T-helper 2 cell treated with Interferon-gamma antibody and Interleukin-4, amounts not matched to agents 5 μg/mL and 100 μg/mL, for 36 hours (primary cell): ENCODE data around the gene ACAD10.
"Not testable (repeated sequence)": the region's sequence is repeated elsewhere in the genome, so short reads cannot be mapped to it uniquely, and the experiment has no call there.

Source experiments
- DNase-seq: peaks from one replicate; pipeline ENCODE4 v3.0.0; 2021; ENCODE audit warnings: low spot score
- H3K27ac Mint-ChIP-seq: one replicate; pipeline ENCODE4 v1.8.0; 2021; ENCODE audit warnings: mild to moderate bottlenecking, mixed read lengths
- H3K27me3 Mint-ChIP-seq: one replicate; pipeline ENCODE4 v1.8.0; 2021; ENCODE audit warnings: low read depth, mixed read lengths
- H3K36me3 Mint-ChIP-seq: one replicate; pipeline ENCODE4 v1.8.0; 2021; ENCODE audit warnings: low read depth, mixed read lengths
- H3K4me1 Mint-ChIP-seq: one replicate; pipeline ENCODE4 v1.8.0; 2021; ENCODE audit warnings: low read depth, mixed read lengths
- H3K4me3 Mint-ChIP-seq: one replicate; pipeline ENCODE4 v1.8.0; 2022; ENCODE audit warnings: mild to moderate bottlenecking, moderate library complexity, mixed read lengths
- H3K9me3 Mint-ChIP-seq: one replicate; pipeline ENCODE4 v1.8.0; 2021; ENCODE audit warnings: mixed read lengths

Gene ACAD10

DNA sequence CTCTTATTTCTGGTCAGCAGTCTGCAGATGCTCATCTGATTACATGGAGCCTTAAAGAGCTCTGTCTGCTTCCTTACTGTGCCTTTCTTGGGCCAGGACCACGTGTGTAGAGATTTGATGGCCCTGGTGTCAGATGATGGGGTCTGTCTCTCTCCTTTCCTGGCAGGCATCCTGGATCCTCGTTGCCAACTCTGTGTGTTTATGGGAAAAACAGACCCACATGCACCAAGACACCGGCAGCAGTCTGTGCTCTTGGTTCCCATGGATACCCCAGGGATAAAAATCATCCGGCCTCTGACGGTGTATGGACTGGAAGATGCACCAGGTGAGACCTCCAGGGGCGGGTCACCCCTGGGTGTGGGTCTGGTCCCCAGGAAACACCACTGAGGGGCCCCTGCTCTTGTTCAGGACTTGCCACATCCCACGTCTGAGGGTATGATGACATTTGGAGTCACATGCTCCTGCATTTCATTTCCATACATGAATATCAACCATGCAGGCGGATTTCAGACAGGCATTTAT, 62.4 kb downstream of the ACAD10 start:
- Mint-ChIP-seq H3K4me1 (no peaks in the 10 kb centered on the region), H3K27ac (no peak overlapping the region), H3K9me3 (no peaks in the 10 kb centered on the region), H3K27me3 (no peaks in the 10 kb centered on the region), H3K4me3 (no peak overlapping the region), H3K36me3 (peaks cover 16% of the 10 kb centered on the region)
- DNase-seq, result no peak

DNA sequence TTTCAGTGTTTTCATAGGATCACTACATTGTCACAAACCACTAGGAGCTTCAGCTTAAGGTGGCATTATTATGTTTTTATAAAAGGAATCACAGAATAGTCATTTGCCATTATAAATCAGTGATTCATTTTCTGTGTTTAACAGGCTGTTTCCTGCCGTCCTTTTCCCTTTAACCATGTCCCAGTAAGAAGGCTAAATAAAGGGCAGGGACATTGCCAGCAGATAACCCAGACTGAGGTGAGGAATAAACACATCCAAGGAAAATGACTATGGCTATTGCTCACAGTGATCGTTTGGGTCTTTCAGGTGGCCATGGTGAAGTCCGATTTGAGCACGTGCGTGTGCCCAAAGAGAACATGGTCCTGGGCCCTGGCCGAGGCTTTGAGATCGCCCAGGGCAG, 63.0 kb downstream of the ACAD10 start:
- Mint-ChIP-seq H3K4me1 (no peaks in the 10 kb centered on the region), H3K27me3 (no peaks in the 10 kb centered on the region), H3K36me3 (peaks cover 16% of the 10 kb centered on the region), H3K4me3 (no peak overlapping the region), H3K9me3 (no peaks in the 10 kb centered on the region), H3K27ac (no peak overlapping the region)
- DNase-seq, result no peak

DNA sequence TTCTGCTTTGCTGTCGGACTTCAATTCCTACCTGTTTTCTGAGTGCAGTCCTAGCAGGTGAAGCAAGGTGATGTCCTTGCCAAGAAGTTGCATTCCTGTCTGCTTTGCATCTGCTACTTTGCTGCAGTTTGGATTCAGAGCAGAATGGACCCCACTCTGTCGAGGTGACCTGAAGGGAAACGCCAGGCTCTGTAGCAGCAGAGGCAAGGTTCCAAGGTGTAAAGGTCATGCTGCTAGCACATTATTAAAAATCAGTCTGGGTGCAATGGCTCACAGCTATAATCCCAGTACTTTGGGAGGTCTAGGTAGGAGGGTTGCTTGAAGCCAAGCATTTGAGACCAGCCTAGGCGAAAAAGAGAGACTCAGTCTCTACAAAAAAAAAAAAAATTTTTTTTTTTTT, 63.5 kb downstream of the ACAD10 start:
- no peaks in the 10 kb centered on the region for H3K27me3 Mint-ChIP-seq
- H3K27ac Mint-ChIP-seq, result no peak overlapping the region
- DNase-seq, result no peak
- H3K4me3 Mint-ChIP-seq, result no peak overlapping the region
- no peaks in the 10 kb centered on the region for H3K9me3 Mint-ChIP-seq
- H3K4me1 Mint-ChIP-seq, result no peaks in the 10 kb centered on the region
- peaks cover 14% of the 10 kb centered on the region for H3K36me3 Mint-ChIP-seq

DNA sequence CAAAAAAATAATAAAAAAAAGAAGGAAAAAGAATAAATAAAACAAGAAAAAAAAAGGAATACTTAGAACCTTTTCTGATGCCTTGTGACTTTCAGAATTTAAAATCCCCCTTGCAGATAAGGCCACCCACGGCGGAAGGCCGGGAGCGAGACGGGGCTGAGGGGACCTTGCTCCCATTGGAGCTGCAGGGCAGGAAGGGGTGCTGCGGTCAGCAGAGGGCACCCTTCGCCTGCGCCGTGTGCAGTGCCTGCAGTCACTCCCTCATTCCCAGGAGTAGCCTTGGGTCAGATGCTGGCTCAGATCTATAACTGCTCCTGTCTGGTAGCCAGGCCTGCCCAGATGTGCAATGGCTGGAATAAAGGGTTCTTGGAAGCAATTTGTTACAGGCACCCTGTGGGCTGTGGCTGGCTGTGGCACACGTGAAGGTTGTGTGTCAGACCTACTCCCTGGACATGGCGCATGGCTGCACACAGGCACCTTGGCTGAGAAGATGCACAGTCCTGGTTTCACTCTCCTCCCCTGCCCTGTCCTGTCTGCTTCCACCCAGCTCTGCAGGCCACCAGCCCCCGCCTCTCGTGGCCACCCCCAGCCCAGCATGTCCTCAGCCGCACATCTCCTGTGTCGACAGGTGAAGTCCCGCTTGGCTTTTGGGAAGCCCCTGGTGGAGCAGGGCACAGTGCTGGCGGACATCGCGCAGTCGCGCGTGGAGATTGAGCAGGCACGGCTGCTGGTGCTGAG, 67.5 kb downstream of the ACAD10 start:
- Mint-ChIP-seq H3K9me3 (no peaks in the 10 kb centered on the region), H3K4me3 (no peak overlapping the region), H3K4me1 (peaks cover 7% of the 10 kb centered on the region), H3K27me3 (no peaks in the 10 kb centered on the region), H3K36me3 (no peaks in the 10 kb centered on the region), H3K27ac (no peak overlapping the region)
- DNase-seq, result no peak

DNA sequence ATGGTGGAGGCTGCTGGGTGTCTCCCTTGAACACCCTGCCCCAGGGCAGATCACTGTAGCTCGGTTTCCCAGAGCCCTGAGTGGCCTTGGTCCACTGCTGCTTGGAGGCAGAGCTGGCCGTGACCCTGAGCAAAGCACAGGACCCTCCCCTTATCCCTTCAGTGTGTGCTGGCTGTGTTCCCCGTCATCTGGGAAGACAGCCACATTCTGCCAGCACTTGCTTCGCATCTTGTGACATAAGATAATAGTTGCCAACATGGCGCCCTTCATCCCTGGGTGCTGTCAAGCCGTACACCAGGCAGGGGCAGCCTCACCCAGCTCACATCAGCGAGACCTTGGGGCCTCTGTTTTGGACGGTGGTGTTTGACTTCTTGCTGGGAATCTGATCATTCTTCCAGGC, 68.8 kb downstream of the ACAD10 start:
- peaks cover 15% of the 10 kb centered on the region for H3K4me1 Mint-ChIP-seq
- no peaks in the 10 kb centered on the region for H3K27me3 Mint-ChIP-seq
- no peak for DNase-seq
- H3K9me3 Mint-ChIP-seq, result no peaks in the 10 kb centered on the region
- no peak overlapping the region for H3K4me3 Mint-ChIP-seq
- H3K27ac Mint-ChIP-seq, result no peak overlapping the region
- H3K36me3 Mint-ChIP-seq, result no peaks in the 10 kb centered on the region

DNA sequence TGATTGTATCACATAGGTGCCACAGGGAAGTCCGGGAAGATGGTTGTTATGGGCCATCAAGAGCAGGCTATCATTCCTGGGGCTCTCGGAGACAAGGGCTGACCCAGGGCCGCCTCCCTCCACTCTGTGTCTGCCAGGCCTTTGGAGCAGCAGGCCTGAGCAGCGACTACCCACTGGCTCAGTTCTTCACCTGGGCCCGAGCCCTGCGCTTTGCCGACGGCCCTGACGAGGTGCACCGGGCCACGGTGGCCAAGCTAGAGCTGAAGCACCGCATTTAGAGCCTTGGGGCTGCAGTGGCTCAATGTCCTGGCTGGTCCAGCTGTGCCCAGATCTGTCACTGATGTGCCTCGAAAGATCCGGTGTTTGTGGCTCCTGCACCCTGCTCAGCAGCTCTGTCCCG, 70.3 kb downstream of the ACAD10 start:
- DNase-seq, result no peak
- Mint-ChIP-seq H3K27ac (no peak overlapping the region), H3K4me3 (no peak overlapping the region), H3K36me3 (no peaks in the 10 kb centered on the region), H3K4me1 (peaks cover 15% of the 10 kb centered on the region), H3K9me3 (no peaks in the 10 kb centered on the region), H3K27me3 (no peaks in the 10 kb centered on the region)

DNA sequence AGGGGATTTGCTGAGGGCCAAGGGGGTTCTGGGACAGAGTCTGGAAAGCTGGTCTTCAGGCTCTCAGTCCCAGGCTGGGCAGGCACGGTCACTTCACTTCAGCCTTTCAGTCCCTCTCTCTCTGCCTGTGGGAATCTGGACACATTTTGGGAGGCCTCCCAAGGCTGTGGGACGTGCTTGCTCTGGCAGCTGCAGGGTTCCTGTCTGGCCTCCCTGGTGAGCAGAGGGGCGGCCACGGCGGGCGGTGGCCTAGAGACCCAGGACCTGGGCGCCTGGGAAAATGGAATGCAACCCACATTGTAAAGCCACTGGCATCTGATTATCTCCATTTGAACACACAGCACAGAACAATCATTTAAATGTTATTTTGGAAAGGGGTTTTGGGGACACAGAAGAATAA, 70.8 kb downstream of the ACAD10 start:
- DNase-seq, result no peak
- Mint-ChIP-seq H3K4me1 (peaks cover 15% of the 10 kb centered on the region), H3K4me3 (no peak overlapping the region), H3K9me3 (no peaks in the 10 kb centered on the region), H3K27ac (no peak overlapping the region), H3K27me3 (no peaks in the 10 kb centered on the region), H3K36me3 (no peaks in the 10 kb centered on the region)

GRCh38 chr12:111757361-111758119, 71.7 kb downstream of the ACAD10 start:
- DNase-seq, result no peak
- Mint-ChIP-seq H3K4me3 (no peak overlapping the region), H3K27ac (peak overlapping the region; percentile 67), H3K27me3 (no peaks in the 10 kb centered on the region), H3K36me3 (no peaks in the 10 kb centered on the region), H3K4me1 (peaks cover 15% of the 10 kb centered on the region), H3K9me3 (no peaks in the 10 kb centered on the region)

DNA sequence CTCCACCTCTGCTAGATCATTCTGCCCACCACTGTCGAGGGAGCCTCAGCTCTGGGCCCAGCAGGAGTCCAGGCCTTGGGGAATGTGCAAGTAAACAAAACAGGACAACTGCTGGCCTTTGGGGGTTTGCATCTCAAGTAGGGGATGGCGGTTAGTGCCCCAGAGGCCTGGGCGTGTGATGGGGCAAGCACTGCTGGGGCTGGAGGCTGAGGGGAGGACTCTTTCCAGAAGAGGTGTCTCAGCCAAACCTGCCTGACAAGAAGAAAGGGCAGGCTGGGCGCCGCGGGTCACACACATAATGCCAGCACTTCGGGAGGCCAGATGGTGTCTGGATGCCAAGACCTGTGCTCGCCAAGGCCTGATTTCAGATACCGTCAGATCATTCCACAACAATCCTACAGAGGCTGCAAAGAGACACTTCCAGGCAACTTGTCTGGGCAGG, 72.3 kb downstream of the ACAD10 start:
- Mint-ChIP-seq H3K4me1 (peaks cover 15% of the 10 kb centered on the region), H3K27me3 (no peaks in the 10 kb centered on the region), H3K4me3 (no peak overlapping the region), H3K9me3 (no peaks in the 10 kb centered on the region), H3K36me3 (no peaks in the 10 kb centered on the region), H3K27ac (peak overlapping the region; percentile 41)
- DNase-seq, result no peak

GRCh38 chr12:111759271-111759670, 73.4 kb downstream of the ACAD10 start:
- Mint-ChIP-seq H3K4me3 (no peak overlapping the region), H3K27ac (no peak overlapping the region), H3K36me3 (no peaks in the 10 kb centered on the region), H3K27me3 (peaks cover 4% of the 10 kb centered on the region), H3K9me3 (no peaks in the 10 kb centered on the region), H3K4me1 (peaks cover 15% of the 10 kb centered on the region)
- no peak for DNase-seq

DNA sequence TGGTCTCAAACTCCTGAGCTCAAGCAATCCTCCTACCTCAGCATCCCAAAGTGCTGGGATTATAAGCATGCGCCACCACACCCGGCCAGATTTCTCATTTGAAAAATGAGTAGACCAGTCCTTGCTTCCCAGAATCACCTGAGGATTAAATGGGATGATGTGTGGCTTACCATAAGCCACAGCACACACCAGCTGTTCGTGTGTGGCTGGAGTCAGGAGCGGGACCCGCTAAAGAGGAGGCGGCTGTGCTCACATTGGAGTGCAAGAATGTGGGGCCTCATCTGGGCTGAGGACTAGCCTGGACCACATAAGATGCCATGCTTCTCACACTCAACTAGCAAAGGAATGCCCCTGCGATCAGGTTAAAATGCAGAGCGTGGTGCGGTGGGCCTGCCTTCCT, 74.1 kb downstream of the ACAD10 start:
- no peaks in the 10 kb centered on the region for H3K36me3 Mint-ChIP-seq
- DNase-seq, result no peak
- H3K4me3 Mint-ChIP-seq, result no peak overlapping the region
- no peaks in the 10 kb centered on the region for H3K9me3 Mint-ChIP-seq
- H3K27me3 Mint-ChIP-seq, result peaks cover 8% of the 10 kb centered on the region
- no peak overlapping the region for H3K27ac Mint-ChIP-seq
- H3K4me1 Mint-ChIP-seq, result peaks cover 15% of the 10 kb centered on the region

DNA sequence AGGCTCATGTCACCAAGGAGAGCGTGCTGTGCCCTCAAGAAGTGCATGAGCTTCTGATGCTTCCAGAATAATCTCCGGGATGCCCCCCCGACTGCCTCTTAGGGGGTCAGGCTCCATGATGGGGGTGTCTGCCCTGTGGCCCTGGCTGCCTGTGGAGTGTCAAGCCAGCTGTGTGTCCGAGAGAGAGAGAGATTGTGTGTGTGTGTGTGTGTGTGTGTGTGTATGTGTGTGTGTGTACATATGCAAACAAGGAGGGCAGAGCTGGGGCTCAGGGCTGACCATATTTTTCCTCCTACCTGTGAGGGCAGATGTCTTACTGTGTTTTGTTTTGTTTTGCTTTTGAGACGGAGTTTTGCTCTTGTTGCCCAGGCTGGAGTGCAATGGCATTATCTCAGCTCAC, 75.2 kb downstream of the ACAD10 start:
- DNase-seq, result no peak
- Mint-ChIP-seq H3K27ac (no peak overlapping the region), H3K4me3 (no peak overlapping the region), H3K36me3 (no peaks in the 10 kb centered on the region), H3K27me3 (peaks cover 12% of the 10 kb centered on the region), H3K9me3 (no peaks in the 10 kb centered on the region), H3K4me1 (peaks cover 17% of the 10 kb centered on the region)

DNA sequence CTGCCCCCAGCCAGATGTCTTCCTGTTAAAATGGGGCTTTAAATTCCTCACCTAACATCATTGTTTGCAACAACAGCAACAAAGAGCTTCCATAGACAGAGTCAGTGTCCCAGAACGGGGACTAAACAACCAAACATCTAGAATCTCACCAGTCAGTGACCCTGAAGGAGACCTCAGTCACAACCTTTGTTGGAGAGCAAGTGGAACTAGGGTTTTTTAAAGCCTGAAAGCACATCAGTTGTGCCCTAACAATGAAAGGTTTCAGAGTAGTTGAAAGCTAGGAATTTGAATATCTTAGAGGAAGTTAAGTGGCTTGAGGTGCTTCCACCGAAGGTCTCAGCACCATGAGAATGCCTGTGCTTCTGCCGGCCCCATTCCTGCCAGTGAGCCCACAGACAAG, 75.9 kb downstream of the ACAD10 start:
- peaks cover 1% of the 10 kb centered on the region for H3K36me3 Mint-ChIP-seq
- no peaks in the 10 kb centered on the region for H3K9me3 Mint-ChIP-seq
- H3K4me1 Mint-ChIP-seq, result peaks cover 20% of the 10 kb centered on the region
- no peak for DNase-seq
- no peak overlapping the region for H3K4me3 Mint-ChIP-seq
- no peak overlapping the region for H3K27ac Mint-ChIP-seq
- H3K27me3 Mint-ChIP-seq, result peaks cover 15% of the 10 kb centered on the region

- not testable (repeated sequence) for H3K27ac Mint-ChIP-seq, H3K4me3 Mint-ChIP-seq, H3K9me3 Mint-ChIP-seq, DNase-seq, H3K36me3 Mint-ChIP-seq
- Mint-ChIP-seq H3K4me1 (peaks cover 16% of the 10 kb centered on the region), H3K27me3 (peaks cover 28% of the 10 kb centered on the region)
Observed at GRCh38 chr12:111763552-111763951, 77.7 kb downstream of the ACAD10 start.
